ENCODE data around the gene DHPS. TPM values are rescaled to one million over a fixed set of nuclear protein-coding genes. Genes with fewer than 3 reads are reported as not detected.

Gene DHPS
- polyA plus RNA-seq, 2 donors = 45.5 to 51.3 TPM

DNA sequence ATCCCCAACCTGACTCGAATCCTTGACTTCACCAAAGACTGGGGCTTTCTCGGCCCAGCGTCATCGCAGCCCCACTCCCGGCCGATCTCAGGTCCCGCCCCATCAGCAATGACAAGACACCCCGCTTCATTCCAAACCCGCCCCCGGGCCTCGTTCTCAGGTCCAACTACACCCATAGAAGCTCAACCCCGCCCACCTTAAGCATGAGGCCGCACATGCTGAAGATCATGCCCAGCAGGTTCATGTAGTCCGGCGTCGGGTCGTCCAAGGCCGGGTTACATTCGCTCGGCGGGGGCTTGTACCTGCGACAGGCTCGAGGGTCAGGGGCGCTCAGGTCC, 12.8 kb downstream of the DHPS start:
- H3K27me3 ChIP-seq (ENCODE audit: control insufficient read depth in 1 of 2, insufficient read depth in 2 of 2, low read length in 2 of 2) = no peaks in the 10 kb centered on the region
- H3K4me1 ChIP-seq (ENCODE audit: control insufficient read depth in 2 of 2, insufficient read depth in 2 of 2, low read length in 1 of 2) = peaks cover 21 to 25% of the 10 kb centered on the region in 2 donors
- H3K9me3 ChIP-seq (ENCODE audit: control insufficient read depth in 2 of 2, insufficient read depth in 1 of 2, low read depth in 1 of 2, low read length in 1 of 2) = no peaks in the 10 kb centered on the region
- H3K4me3 ChIP-seq (ENCODE audit: low read depth in 1 of 2, low read length in 2 of 2) = peak overlapping the region; percentile 75 to 90
- peaks cover 0 to 17% of the 10 kb centered on the region in 2 donors for H3K36me3 ChIP-seq (ENCODE audit: control insufficient read depth in 2 of 2, insufficient read depth in 2 of 2, low read length in 1 of 2)
- H3K27ac ChIP-seq (ENCODE audit: low read depth in 2 of 2, low read length in 1 of 2) = peak overlapping the region; percentile 95 to 96
- 0 to 1% methylated on average over 24 of the region's 24 CpGs for WGBS, 2 donors

GRCh38 chr19:12668346-12668745, 13.3 kb downstream of the DHPS start:
- peak overlapping the region in 1 of 2 donors; percentile 96 for H3K27ac ChIP-seq (ENCODE audit: low read depth in 2 of 2, low read length in 1 of 2)
- peaks cover 0 to 19% of the 10 kb centered on the region in 2 donors for H3K36me3 ChIP-seq (ENCODE audit: control insufficient read depth in 2 of 2, insufficient read depth in 2 of 2, low read length in 1 of 2)
- H3K9me3 ChIP-seq (ENCODE audit: control insufficient read depth in 2 of 2, insufficient read depth in 1 of 2, low read depth in 1 of 2, low read length in 1 of 2) = no peaks in the 10 kb centered on the region
- peak overlapping the region; percentile 75 to 90 for H3K4me3 ChIP-seq (ENCODE audit: low read depth in 1 of 2, low read length in 2 of 2)
- WGBS, 2 donors = 62 to 67% methylated on average over 8 of the region's 8 CpGs
- H3K27me3 ChIP-seq (ENCODE audit: control insufficient read depth in 1 of 2, insufficient read depth in 2 of 2, low read length in 2 of 2) = no peaks in the 10 kb centered on the region
- H3K4me1 ChIP-seq (ENCODE audit: control insufficient read depth in 2 of 2, insufficient read depth in 2 of 2, low read length in 1 of 2) = peaks cover 21 to 25% of the 10 kb centered on the region in 2 donors

GRCh38 chr19:12667731-12668302, 13.9 kb downstream of the DHPS start:
- no peak overlapping the region for H3K4me3 ChIP-seq (ENCODE audit: low read depth in 1 of 2, low read length in 2 of 2)
- no peaks in the 10 kb centered on the region for H3K9me3 ChIP-seq (ENCODE audit: control insufficient read depth in 2 of 2, insufficient read depth in 1 of 2, low read depth in 1 of 2, low read length in 1 of 2)
- peak overlapping the region in 1 of 2 donors; percentile 36 for H3K27ac ChIP-seq (ENCODE audit: low read depth in 2 of 2, low read length in 1 of 2)
- peaks cover 0 to 19% of the 10 kb centered on the region in 2 donors for H3K36me3 ChIP-seq (ENCODE audit: control insufficient read depth in 2 of 2, insufficient read depth in 2 of 2, low read length in 1 of 2)
- H3K4me1 ChIP-seq (ENCODE audit: control insufficient read depth in 2 of 2, insufficient read depth in 2 of 2, low read length in 1 of 2) = peaks cover 21 to 25% of the 10 kb centered on the region in 2 donors
- no peaks in the 10 kb centered on the region for H3K27me3 ChIP-seq (ENCODE audit: control insufficient read depth in 1 of 2, insufficient read depth in 2 of 2, low read length in 2 of 2)
- WGBS, 2 donors = 74 to 85% methylated on average over 4 of the region's 4 CpGs

DNA sequence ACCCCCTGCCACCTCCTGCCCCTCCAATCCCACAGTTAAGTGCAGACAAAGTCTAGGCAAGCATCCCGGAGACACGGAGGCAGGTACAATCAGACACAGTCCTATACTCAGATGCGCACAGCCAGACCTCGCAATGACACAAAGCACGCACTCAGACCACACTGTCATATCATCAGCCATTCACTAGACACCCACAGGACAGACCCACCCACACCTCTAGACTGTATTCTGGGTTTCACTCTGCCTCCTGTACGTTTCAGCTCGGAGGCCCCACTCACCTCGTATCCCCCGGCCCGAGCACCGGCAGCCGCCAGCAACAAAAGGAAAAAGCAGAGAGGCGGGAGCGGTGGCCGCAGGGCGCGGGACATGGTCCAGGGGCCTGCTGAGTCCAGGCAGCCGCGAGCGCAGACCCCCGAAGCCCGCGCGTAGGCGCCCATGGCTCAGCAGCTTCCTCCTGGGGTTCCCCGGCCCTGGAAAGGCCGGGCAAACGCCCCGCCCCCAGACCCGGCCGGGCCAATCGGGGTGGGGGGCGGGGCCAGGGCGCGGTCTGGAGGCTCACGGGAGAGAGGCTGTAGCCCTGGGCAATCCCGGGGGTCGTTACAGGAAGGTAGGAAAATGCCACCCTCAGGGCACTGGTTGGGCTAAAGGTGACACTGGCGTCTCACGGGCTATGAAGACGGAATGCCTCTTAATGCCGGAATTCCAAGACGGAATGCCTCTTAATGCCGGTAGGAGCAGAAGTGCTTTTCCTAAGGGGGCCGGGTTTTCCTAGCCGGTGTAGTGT, 15.2 kb downstream of the DHPS start, which contains the start of the genes MAN2B1 and WDR83:
TSS of gene MAN2B1 (minus strand) at position 478 of the 784 bp plus-strand sequence. CDS start at position 437, 41 bp downstream.
TSS of gene WDR83 (plus strand) at position 543 of the 784 bp plus-strand sequence. CDS start 2,984 bp downstream, outside the sequence.
- 1 to 2% methylated on average over 43 to 46 of the region's 46 CpGs for WGBS, 2 donors
- Histone ChIP-seq H3K36me3 (ENCODE audit: control insufficient read depth in 2 of 2, insufficient read depth in 2 of 2, low read length in 1 of 2) (peaks cover 0 to 17% of the 10 kb centered on the region in 2 donors), H3K4me1 (ENCODE audit: control insufficient read depth in 2 of 2, insufficient read depth in 2 of 2, low read length in 1 of 2) (peaks cover 21 to 25% of the 10 kb centered on the region in 2 donors)

GRCh38 chr19:12665671-12666264, 15.9 kb downstream of the DHPS start:
- H3K36me3 ChIP-seq (ENCODE audit: control insufficient read depth in 2 of 2, insufficient read depth in 2 of 2, low read length in 1 of 2) = peaks cover 0 to 22% of the 10 kb centered on the region in 2 donors
- H3K27ac ChIP-seq (ENCODE audit: low read depth in 2 of 2, low read length in 1 of 2) = peak overlapping the region in 1 of 2 donors; percentile 74
- H3K4me3 ChIP-seq (ENCODE audit: low read depth in 1 of 2, low read length in 2 of 2) = peak overlapping the region; percentile 88 to 92
- peaks cover 21 to 25% of the 10 kb centered on the region in 2 donors for H3K4me1 ChIP-seq (ENCODE audit: control insufficient read depth in 2 of 2, insufficient read depth in 2 of 2, low read length in 1 of 2)
- no peaks in the 10 kb centered on the region for H3K27me3 ChIP-seq (ENCODE audit: control insufficient read depth in 1 of 2, insufficient read depth in 2 of 2, low read length in 2 of 2)
- H3K9me3 ChIP-seq (ENCODE audit: control insufficient read depth in 2 of 2, insufficient read depth in 1 of 2, low read depth in 1 of 2, low read length in 1 of 2) = no peaks in the 10 kb centered on the region
- 33 to 37% methylated on average over 12 of the region's 12 CpGs for WGBS, 2 donors

More for the DNA sequence above, 15.2 kb downstream of the DHPS start, which contains the start of the genes MAN2B1 and WDR83:
- no peaks in the 10 kb centered on the region for H3K9me3 ChIP-seq (ENCODE audit: control insufficient read depth in 2 of 2, insufficient read depth in 1 of 2, low read depth in 1 of 2, low read length in 1 of 2)
- peak within 1 kb of the TSS; percentile 67 to 74 for H3K27ac ChIP-seq (ENCODE audit: low read depth in 2 of 2, low read length in 1 of 2)
- no peaks in the 10 kb centered on the region for H3K27me3 ChIP-seq (ENCODE audit: control insufficient read depth in 1 of 2, insufficient read depth in 2 of 2, low read length in 2 of 2)
- peak within 1 kb of the TSS; percentile 88 to 92 for H3K4me3 ChIP-seq (ENCODE audit: low read depth in 1 of 2, low read length in 2 of 2)

DNA sequence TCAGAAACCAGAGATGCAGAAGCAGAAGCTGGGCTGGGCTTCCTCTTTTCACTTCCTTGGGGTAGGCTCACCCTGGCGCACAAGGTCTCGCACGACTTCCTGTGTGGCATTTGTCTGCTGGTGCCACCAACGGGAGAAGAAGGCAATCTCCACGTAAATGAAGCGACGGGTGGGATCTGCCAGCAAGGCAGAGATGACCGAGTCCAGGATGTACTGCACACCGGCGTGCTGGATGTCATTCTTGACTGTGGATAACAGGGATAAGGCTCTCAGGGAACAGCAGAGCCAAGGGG, 16.5 kb downstream of the DHPS start:
- Histone ChIP-seq H3K36me3 (ENCODE audit: control insufficient read depth in 2 of 2, insufficient read depth in 2 of 2, low read length in 1 of 2) (peaks cover 0 to 22% of the 10 kb centered on the region in 2 donors), H3K27ac (ENCODE audit: low read depth in 2 of 2, low read length in 1 of 2) (no peak overlapping the region), H3K4me3 (ENCODE audit: low read depth in 1 of 2, low read length in 2 of 2) (peak overlapping the region in 1 of 2 donors; percentile 92), H3K9me3 (ENCODE audit: control insufficient read depth in 2 of 2, insufficient read depth in 1 of 2, low read depth in 1 of 2, low read length in 1 of 2) (no peaks in the 10 kb centered on the region), H3K4me1 (ENCODE audit: control insufficient read depth in 2 of 2, insufficient read depth in 2 of 2, low read length in 1 of 2) (peaks cover 16 to 21% of the 10 kb centered on the region in 2 donors), H3K27me3 (ENCODE audit: control insufficient read depth in 1 of 2, insufficient read depth in 2 of 2, low read length in 2 of 2) (no peaks in the 10 kb centered on the region)
- 76 to 77% methylated on average over 10 of the region's 10 CpGs for WGBS, 2 donors

DNA sequence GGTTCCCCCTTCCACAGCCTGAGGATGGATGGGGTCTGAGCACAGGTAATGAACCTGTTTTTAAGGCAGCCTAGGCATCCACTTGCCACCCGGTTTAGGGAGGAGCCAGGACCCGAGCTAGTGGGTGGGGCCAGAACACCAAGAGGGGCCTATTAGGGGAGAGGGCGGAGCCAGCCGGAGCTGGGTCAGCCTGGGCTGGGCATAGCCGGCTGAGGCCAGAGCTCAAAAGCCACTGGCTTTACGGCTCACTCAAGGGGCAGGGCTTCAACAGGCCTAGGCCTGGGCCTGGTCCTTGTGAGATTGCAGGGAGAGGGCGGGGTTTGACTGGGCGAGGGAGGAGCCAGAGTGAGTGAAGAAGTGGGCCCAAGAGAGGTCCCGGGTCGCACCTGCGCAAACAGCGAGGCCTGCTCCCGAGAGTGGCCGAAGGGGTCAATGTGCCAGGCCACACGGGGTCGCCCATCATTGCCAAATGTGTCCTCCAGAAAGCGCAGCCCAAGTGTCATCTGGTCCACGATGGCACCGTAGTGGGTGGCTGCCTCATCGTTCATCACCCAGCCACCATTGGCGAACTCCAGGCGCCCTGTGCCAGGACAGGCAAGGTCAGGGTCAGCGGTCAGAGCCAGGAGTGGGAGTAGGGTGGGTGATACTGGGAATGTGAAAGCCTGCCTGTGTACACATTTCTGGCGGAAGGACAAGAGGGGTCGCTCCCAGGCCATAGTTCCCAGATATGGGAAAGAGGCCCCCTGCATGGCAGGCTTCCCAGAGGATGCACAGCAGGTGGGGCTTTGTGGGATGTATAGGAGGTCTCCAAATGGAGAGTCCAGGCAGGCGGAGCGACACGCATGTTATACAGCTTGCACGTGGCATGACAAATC, 17.0 kb downstream of the DHPS start:
- H3K27me3 ChIP-seq (ENCODE audit: control insufficient read depth in 1 of 2, insufficient read depth in 2 of 2, low read length in 2 of 2) = no peaks in the 10 kb centered on the region
- H3K4me3 ChIP-seq (ENCODE audit: low read depth in 1 of 2, low read length in 2 of 2) = peak overlapping the region in 1 of 2 donors; percentile 2
- 86 to 87% methylated on average over 29 of the region's 29 CpGs for WGBS, 2 donors
- no peaks in the 10 kb centered on the region for H3K9me3 ChIP-seq (ENCODE audit: control insufficient read depth in 2 of 2, insufficient read depth in 1 of 2, low read depth in 1 of 2, low read length in 1 of 2)
- H3K4me1 ChIP-seq (ENCODE audit: control insufficient read depth in 2 of 2, insufficient read depth in 2 of 2, low read length in 1 of 2) = peaks cover 14 to 20% of the 10 kb centered on the region in 2 donors
- H3K27ac ChIP-seq (ENCODE audit: low read depth in 2 of 2, low read length in 1 of 2) = peak overlapping the region in 1 of 2 donors; percentile 22
- peaks cover 0 to 25% of the 10 kb centered on the region in 2 donors for H3K36me3 ChIP-seq (ENCODE audit: control insufficient read depth in 2 of 2, insufficient read depth in 2 of 2, low read length in 1 of 2)

DNA sequence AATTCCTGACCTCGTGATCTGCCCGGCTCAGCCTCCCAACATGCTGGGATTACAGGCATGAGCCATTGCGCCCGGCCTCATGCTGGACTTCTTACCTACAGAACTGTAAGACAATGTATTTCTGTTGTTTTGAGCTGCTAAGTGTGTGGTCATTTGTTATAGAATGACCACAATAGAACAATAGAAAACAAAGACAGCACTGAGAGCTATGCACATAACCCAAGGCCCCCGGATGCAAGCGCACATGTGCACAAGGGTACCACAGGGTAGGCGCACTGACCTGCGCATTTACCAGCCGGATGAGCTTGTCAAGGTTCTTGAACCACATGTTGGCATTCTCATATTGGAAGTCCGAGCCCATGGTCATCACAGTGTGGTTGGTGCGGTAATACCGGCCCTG, 20.7 kb downstream of the DHPS start:
- H3K27ac ChIP-seq (ENCODE audit: low read depth in 2 of 2, low read length in 1 of 2) = no peak overlapping the region
- H3K36me3 ChIP-seq (ENCODE audit: control insufficient read depth in 2 of 2, insufficient read depth in 2 of 2, low read length in 1 of 2) = peaks cover 0 to 34% of the 10 kb centered on the region in 2 donors
- H3K4me3 ChIP-seq (ENCODE audit: low read depth in 1 of 2, low read length in 2 of 2) = no peak overlapping the region
- 93 to 94% methylated on average over 12 of the region's 12 CpGs for WGBS, 2 donors
- H3K4me1 ChIP-seq (ENCODE audit: control insufficient read depth in 2 of 2, insufficient read depth in 2 of 2, low read length in 1 of 2) = peaks cover 2 to 6% of the 10 kb centered on the region in 2 donors
- H3K9me3 ChIP-seq (ENCODE audit: control insufficient read depth in 2 of 2, insufficient read depth in 1 of 2, low read depth in 1 of 2, low read length in 1 of 2) = no peaks in the 10 kb centered on the region
- no peaks in the 10 kb centered on the region for H3K27me3 ChIP-seq (ENCODE audit: control insufficient read depth in 1 of 2, insufficient read depth in 2 of 2, low read length in 2 of 2)

DNA sequence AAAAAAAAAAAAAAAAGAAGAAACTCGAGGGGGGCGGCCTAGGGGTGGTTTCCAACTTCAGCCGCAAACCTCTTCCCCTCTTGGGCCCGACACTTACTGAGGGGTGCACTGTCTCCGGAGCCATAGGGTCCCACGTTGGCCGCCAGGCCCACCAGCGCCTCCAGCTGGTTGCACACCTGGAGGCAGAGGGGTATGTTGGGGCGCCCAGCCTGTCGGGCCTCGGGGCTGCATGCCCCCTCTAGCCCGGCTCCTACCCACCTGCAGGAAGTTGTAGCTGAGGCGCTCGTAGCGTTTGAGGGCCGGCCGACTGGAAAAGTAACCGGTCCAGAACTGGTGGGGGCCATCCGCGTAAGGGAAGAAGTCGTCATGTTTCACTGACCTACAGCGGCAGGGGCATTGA, 23.7 kb downstream of the DHPS start:
- WGBS, 2 donors = 93 to 97% methylated on average over 22 of the region's 22 CpGs
- Histone ChIP-seq H3K9me3 (ENCODE audit: control insufficient read depth in 2 of 2, insufficient read depth in 1 of 2, low read depth in 1 of 2, low read length in 1 of 2) (no peaks in the 10 kb centered on the region), H3K27ac (ENCODE audit: low read depth in 2 of 2, low read length in 1 of 2) (no peak overlapping the region), H3K27me3 (ENCODE audit: control insufficient read depth in 1 of 2, insufficient read depth in 2 of 2, low read length in 2 of 2) (no peaks in the 10 kb centered on the region), H3K4me1 (ENCODE audit: control insufficient read depth in 2 of 2, insufficient read depth in 2 of 2, low read length in 1 of 2) (no peaks in the 10 kb centered on the region), H3K4me3 (ENCODE audit: low read depth in 1 of 2, low read length in 2 of 2) (no peak overlapping the region), H3K36me3 (ENCODE audit: control insufficient read depth in 2 of 2, insufficient read depth in 2 of 2, low read length in 1 of 2) (peaks cover 9 to 28% of the 10 kb centered on the region in 2 donors)
